ENCODE results near the gene TEX52. TPM values are rescaled to one million over a fixed set of nuclear protein-coding genes. Genes with fewer than 3 reads are reported as not detected.

Gene TEX52
- total RNA-seq, 1 experiment from 2014 or later: not detected

GRCh38 chr12:2884810-2885209, 28.0 kb upstream of the TEX52 start:
- POLR2A ChIA-PET (ENCODE audit: low non-redundant PET): no interaction called here
- DNase-seq (ENCODE audit: low spot score): no peak
- no TSS peak for BruUV-seq (replicated peaks)
- CTCF ChIA-PET: interaction anchor here (0.6 to 1.7 kb wide), 8 partner anchors 31 to 157 kb away, joined by 3 to 24 read pairs (median 6); no protein-coding TSS in a partner anchor
- TF ChIP-seq EZH2 (IDR thresholded peaks at IDR 0.05; ENCODE audit: borderline replicate concordance, low read depth, low read length, poor library complexity, severe bottlenecking) (no peak), CTCF (conservative IDR thresholded peaks at IDR 0.05; ENCODE audit: low read depth, low read length) (no peak)
- peaks cover 42% of the 10 kb centered on the region for H3K36me3 ChIP-seq (ENCODE audit: insufficient read depth, low read length, poor library complexity, severe bottlenecking)
- H3K4me3 ChIP-seq (ENCODE audit: low read depth, low read length, poor library complexity, severe bottlenecking): no peak overlapping the region
- no peaks in the 10 kb centered on the region for H3K27me3 ChIP-seq (replicated peaks; ENCODE audit: insufficient read depth, low read depth, low read length, poor library complexity)
- intact Hi-C loops (cut with micrococcal nuclease; ENCODE audit: unreplicated experiment): loop anchor here (1.0 to 5.0 kb wide), 2 partner anchors 59 to 147 kb away; no protein-coding TSS in a partner anchor
- H3K9me3 ChIP-seq (ENCODE audit: low read depth, low read length, poor library complexity, severe bottlenecking): no peaks in the 10 kb centered on the region
- H3K4me1 ChIP-seq (ENCODE audit: insufficient read depth, low read length, poor library complexity, severe bottlenecking): no peaks in the 10 kb centered on the region
- H3K27ac ChIP-seq (ENCODE audit: low read depth, low read length, poor library complexity, severe bottlenecking): peak overlapping the region; percentile 20

- intact Hi-C loops (cut with micrococcal nuclease; ENCODE audit: unreplicated experiment): no loop called here
- Histone ChIP-seq H3K4me1 (ENCODE audit: insufficient read depth, low read length, poor library complexity, severe bottlenecking) (no peaks in the 10 kb centered on the region), H3K4me3 (ENCODE audit: low read depth, low read length, poor library complexity, severe bottlenecking) (no peak overlapping the region), H3K36me3 (ENCODE audit: insufficient read depth, low read length, poor library complexity, severe bottlenecking) (peaks cover 18% of the 10 kb centered on the region), H3K9me3 (ENCODE audit: low read depth, low read length, poor library complexity, severe bottlenecking) (no peaks in the 10 kb centered on the region), H3K27ac (ENCODE audit: low read depth, low read length, poor library complexity, severe bottlenecking) (no peak overlapping the region), H3K27me3 (replicated peaks; ENCODE audit: insufficient read depth, low read depth, low read length, poor library complexity) (no peaks in the 10 kb centered on the region)
- TF ChIP-seq CTCF (conservative IDR thresholded peaks at IDR 0.05; ENCODE audit: low read depth, low read length) (no peak), EZH2 (IDR thresholded peaks at IDR 0.05; ENCODE audit: borderline replicate concordance, low read depth, low read length, poor library complexity, severe bottlenecking) (no peak)
- no peak for DNase-seq (ENCODE audit: low spot score)
- BruUV-seq (replicated peaks): TSS peak; percentile 12
- POLR2A ChIA-PET (ENCODE audit: low non-redundant PET): no interaction called here
- CTCF ChIA-PET: no interaction called here
Measured at GRCh38 chr12:2879853-2880252, 23.0 kb upstream of the TEX52 start.

GRCh38 chr12:2877953-2878732, 21.3 kb upstream of the TEX52 start:
- intact Hi-C loops (cut with micrococcal nuclease; ENCODE audit: unreplicated experiment): loop anchor here (1.0 to 2.0 kb wide), 3 partner anchors 12 to 67 kb away; partner anchors contain the start of gene TULP3
- POLR2A ChIA-PET (ENCODE audit: low non-redundant PET): interaction anchor here (0.6 kb wide), 1 partner anchor 76 kb away, joined by 11 read pairs; no protein-coding TSS in a partner anchor
- Histone ChIP-seq H3K36me3 (ENCODE audit: insufficient read depth, low read length, poor library complexity, severe bottlenecking) (peaks cover 34% of the 10 kb centered on the region), H3K4me1 (ENCODE audit: insufficient read depth, low read length, poor library complexity, severe bottlenecking) (no peaks in the 10 kb centered on the region), H3K27ac (ENCODE audit: low read depth, low read length, poor library complexity, severe bottlenecking) (peak overlapping the region; percentile 86), H3K4me3 (ENCODE audit: low read depth, low read length, poor library complexity, severe bottlenecking) (peak overlapping the region; percentile 65), H3K27me3 (replicated peaks; ENCODE audit: insufficient read depth, low read depth, low read length, poor library complexity) (no peaks in the 10 kb centered on the region), H3K9me3 (ENCODE audit: low read depth, low read length, poor library complexity, severe bottlenecking) (no peaks in the 10 kb centered on the region)
- CTCF ChIA-PET: interaction anchor here (1.1 kb wide), 1 partner anchor 156 kb away, joined by 4 read pairs; no protein-coding TSS in a partner anchor
- TF ChIP-seq CTCF (conservative IDR thresholded peaks at IDR 0.05; ENCODE audit: low read depth, low read length) (peak; percentile 23; the same call in 1 of the 2 replicates), EZH2 (IDR thresholded peaks at IDR 0.05; ENCODE audit: borderline replicate concordance, low read depth, low read length, poor library complexity, severe bottlenecking) (no peak)
- DNase-seq (ENCODE audit: low spot score): peak; percentile 70
- BruUV-seq (replicated peaks): no TSS peak
